HG03460 (cell line): Measurements from ENCODE around the gene F8.

ENCODE experiments used
- ATAC-seq: cut with Tn5 transposase; IDR thresholded peaks from one replicate; pipeline ENCODE4 v1.9.1; 2021; ENCODE audit not compliant: unreplicated experiment

F8 gene

GRCh38 chrX:154791939-154792338, 230.6 kb downstream of the F8 start:
- ATAC-seq, result no peak

DNA sequence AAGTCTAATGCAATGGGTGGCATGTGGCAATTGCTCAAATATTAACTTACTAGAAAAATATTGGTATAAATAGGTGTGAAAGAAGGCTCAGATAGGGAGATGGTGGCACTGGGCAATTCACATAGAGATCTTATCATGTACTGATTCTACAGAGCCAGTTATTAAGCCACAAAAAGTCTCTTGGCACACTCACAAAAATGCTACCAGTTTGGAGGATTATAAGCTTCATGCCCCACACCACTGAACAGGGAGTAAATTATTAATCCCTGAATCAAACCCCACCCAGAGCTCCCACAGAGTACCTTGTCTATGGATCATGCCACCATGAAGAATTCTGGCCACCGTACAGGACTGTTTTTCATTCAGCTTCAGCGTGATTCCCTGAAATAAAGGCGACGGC, 231.1 kb downstream of the F8 start:
- ATAC-seq, result no peak
